Neural cell (in vitro differentiated cells): ENCODE measurements around the gene MAGI1.

Experiments used
- CTCF ChIP-seq: fragments of 450-650 bp; IDR thresholded peaks from 2 replicates; pipeline ENCODE4 v1.5.1; 2014; ENCODE audit warnings: antibody characterized with exemption, mild to moderate bottlenecking, moderate library complexity; ENCODE audit not compliant: poor library complexity, severe bottlenecking
- EZH2 ChIP-seq: fragments of 200-600, 300-800 bp; shearing (Covaris generic), sonication (generic); IDR thresholded peaks from 2 replicates; pipeline ENCODE4 v1.6.1; 2014; ENCODE audit warnings: antibody characterized with exemption, low read length, borderline replicate concordance, mild to moderate bottlenecking; ENCODE audit not compliant: insufficient read depth, poor library complexity, severe bottlenecking
- POLR2AphosphoS5 ChIP-seq: IDR thresholded peaks from 2 replicates; pipeline ENCODE4 v1.6.1; 2012
- REST ChIP-seq: IDR thresholded peaks from 2 replicates; pipeline ENCODE4 v1.6.1; 2012; ENCODE audit warnings: borderline replicate concordance
- SMC3 ChIP-seq: fragments of 450-650 bp; conservative IDR thresholded peaks from 2 replicates; pipeline ENCODE4 v1.6.1; 2014; ENCODE audit warnings: antibody characterized with exemption, mild to moderate bottlenecking, moderate library complexity; ENCODE audit not compliant: poor library complexity
- TAF1 ChIP-seq: IDR thresholded peaks from 2 replicates; pipeline ENCODE4 v1.6.1; 2012; ENCODE audit warnings: low read depth

- TF ChIP-seq CTCF (no peak), POLR2AphosphoS5 (no peak), SMC3 (no peak), EZH2 (no peak), REST (no peak), TAF1 (no peak)
Observed at GRCh38 chr3:65984975-65985374, 53.7 kb downstream of the MAGI1 start.
